WTC11 (cell line): ENCODE measurements around the gene GPN2. TPM values are rescaled to one million over a fixed set of nuclear protein-coding genes. Genes with fewer than 3 reads are reported as not detected.
A peak's percentile ranks its signal among the peaks of the same experiment; 100 is the strongest.

ENCODE experiments used
- ATAC-seq: fragments of 200-7000 bp; cut with Tn5 transposase; 2 replicates; pipeline ENCODE4 v1.10.0; 2021; ENCODE audit warnings: mild to moderate bottlenecking, moderate library complexity
- CTCF ChIA-PET: fragments of 300-600 bp; sonication (Branson Sonifier 250); formaldehyde crosslinking; loops from one replicate; lab custom pipeline; 2021; ENCODE audit warnings: antibody characterized with exemption; lab: Charles Lee
- POLR2A ChIA-PET: fragments of 350-600 bp; sonication (Branson Sonifier 250); formaldehyde crosslinking; loops from one replicate; lab custom pipeline; 2021; ENCODE audit warnings: antibody characterized with exemption; lab: Charles Lee
- DNase-seq: peaks from one replicate; pipeline ENCODE4 v3.0.0; 2021; ENCODE audit warnings: low spot score
- H3K27ac Mint-ChIP-seq: 2 replicates; pipeline ENCODE4 v1.8.0; 2021; ENCODE audit warnings: mixed read lengths
- H3K27me3 Mint-ChIP-seq: 2 replicates; pipeline ENCODE4 v1.8.0; 2021; ENCODE audit warnings: low read depth, mild to moderate bottlenecking, moderate library complexity, mixed read lengths
- H3K36me3 Mint-ChIP-seq: 2 replicates; pipeline ENCODE4 v1.8.0; 2021; ENCODE audit warnings: mixed read lengths
- H3K4me1 Mint-ChIP-seq: 2 replicates; pipeline ENCODE4 v1.8.0; 2022; ENCODE audit warnings: mixed read lengths
- H3K4me3 Mint-ChIP-seq: 2 replicates; pipeline ENCODE4 v1.8.0; 2021; ENCODE audit warnings: mild to moderate bottlenecking, moderate library complexity, mixed read lengths
- H3K9me3 Mint-ChIP-seq: 2 replicates; pipeline ENCODE4 v1.8.0; 2021; ENCODE audit warnings: mixed read lengths
- AR ChIP-seq: fragments of 250-450 bp; sonication (Bioruptor Pico); IDR thresholded peaks from 2 replicates; pipeline ENCODE4 v1.9.0; 2021; ENCODE audit warnings: mild to moderate bottlenecking
- CBFB ChIP-seq: sonication (generic); formaldehyde crosslinking; IDR thresholded peaks from 2 replicates; pipeline ENCODE4 v1.8.1; 2022; ENCODE audit warnings: mild to moderate bottlenecking, low read depth, missing genetic modification reagents
- RELA ChIP-seq: sonication (generic); formaldehyde crosslinking; IDR thresholded peaks from 2 replicates; pipeline ENCODE4 v1.8.1; 2022; ENCODE audit warnings: missing genetic modification reagents, mild to moderate bottlenecking, borderline replicate concordance
- TCF7 ChIP-seq: sonication (generic); formaldehyde crosslinking; IDR thresholded peaks from 2 replicates; pipeline ENCODE4 v1.8.0; 2022; ENCODE audit warnings: mild to moderate bottlenecking, low read depth, missing genetic modification reagents, moderate library complexity
- ZNF416 ChIP-seq: fragments of 250-450 bp; sonication (Bioruptor Pico); IDR thresholded peaks from 2 replicates; pipeline ENCODE4 v1.9.0; 2021; ENCODE audit warnings: mild to moderate bottlenecking, inconsistent platforms
- ZNF532 ChIP-seq: fragments of 250-450 bp; sonication (Bioruptor Pico); IDR thresholded peaks from 2 replicates; pipeline ENCODE4 v1.9.0; 2021; ENCODE audit warnings: mild to moderate bottlenecking, borderline replicate concordance
- total RNA-seq: library from RNA; stranded (reverse); gene quantifications from 3 replicates; pipeline ENCODE4 v1.2.3, GENCODE V29; 2021
- TF ChIP-seq, protein P1 (sequence below): sonication (generic); formaldehyde crosslinking; IDR thresholded peaks from 2 replicates; pipeline ENCODE4 v1.8.1; 2023; ENCODE audit warnings: mild to moderate bottlenecking, missing genetic modification reagents, borderline replicate concordance
- TF ChIP-seq, protein P2 (sequence below): sonication (generic); formaldehyde crosslinking; IDR thresholded peaks from 2 replicates; pipeline ENCODE4 v1.8.0; 2023; ENCODE audit warnings: missing genetic modification reagents

The GPN2 gene
- total RNA-seq, 1 experiment from 2014 or later: 38.5 TPM

DNA sequence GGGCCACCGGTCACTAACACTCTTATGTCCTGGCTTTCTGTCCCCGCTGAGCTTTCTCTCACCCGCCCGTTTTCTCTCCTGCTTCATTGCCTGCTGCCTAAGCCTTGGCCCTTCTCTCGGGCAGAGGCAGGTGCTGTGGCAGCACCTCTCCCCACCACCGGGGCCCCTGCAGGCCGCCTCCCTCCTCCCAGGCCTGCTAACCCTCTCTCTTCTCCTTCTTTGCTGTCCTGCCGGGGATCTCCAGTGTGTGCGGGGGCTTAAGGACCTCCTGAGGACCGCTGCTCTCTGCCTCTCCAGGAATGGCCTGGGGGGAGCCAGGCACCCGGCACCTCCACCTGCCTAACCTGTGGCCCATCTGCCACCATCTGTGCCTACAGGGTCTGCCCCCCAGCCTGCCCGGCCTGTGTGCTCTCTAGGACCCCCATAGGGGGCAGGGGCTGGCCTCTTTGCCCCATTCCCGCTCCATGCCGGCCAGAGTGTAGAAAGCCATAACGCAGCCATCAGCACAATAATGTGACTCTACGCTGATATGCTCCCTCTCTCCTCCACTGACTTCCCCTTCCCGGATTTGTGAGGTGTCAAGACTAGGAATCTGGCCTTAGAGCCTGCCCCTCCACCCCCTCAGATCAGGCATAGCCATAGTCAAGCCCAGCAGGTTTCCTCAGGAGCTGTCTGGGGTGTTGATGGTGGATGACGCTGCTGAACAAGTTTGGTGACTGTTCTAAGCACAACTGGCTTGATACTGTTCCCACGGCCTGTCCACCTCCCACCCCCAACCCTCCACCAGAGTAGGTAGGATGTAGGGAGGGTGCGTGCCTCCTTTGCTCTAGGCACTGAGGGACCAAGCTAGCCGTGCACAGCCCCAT lies 33.2 kb downstream of the GPN2 start:
- TF ChIP-seq ZNF532 (CRISPR knock-in tag): no peak
- TF ChIP-seq, protein P1, sequence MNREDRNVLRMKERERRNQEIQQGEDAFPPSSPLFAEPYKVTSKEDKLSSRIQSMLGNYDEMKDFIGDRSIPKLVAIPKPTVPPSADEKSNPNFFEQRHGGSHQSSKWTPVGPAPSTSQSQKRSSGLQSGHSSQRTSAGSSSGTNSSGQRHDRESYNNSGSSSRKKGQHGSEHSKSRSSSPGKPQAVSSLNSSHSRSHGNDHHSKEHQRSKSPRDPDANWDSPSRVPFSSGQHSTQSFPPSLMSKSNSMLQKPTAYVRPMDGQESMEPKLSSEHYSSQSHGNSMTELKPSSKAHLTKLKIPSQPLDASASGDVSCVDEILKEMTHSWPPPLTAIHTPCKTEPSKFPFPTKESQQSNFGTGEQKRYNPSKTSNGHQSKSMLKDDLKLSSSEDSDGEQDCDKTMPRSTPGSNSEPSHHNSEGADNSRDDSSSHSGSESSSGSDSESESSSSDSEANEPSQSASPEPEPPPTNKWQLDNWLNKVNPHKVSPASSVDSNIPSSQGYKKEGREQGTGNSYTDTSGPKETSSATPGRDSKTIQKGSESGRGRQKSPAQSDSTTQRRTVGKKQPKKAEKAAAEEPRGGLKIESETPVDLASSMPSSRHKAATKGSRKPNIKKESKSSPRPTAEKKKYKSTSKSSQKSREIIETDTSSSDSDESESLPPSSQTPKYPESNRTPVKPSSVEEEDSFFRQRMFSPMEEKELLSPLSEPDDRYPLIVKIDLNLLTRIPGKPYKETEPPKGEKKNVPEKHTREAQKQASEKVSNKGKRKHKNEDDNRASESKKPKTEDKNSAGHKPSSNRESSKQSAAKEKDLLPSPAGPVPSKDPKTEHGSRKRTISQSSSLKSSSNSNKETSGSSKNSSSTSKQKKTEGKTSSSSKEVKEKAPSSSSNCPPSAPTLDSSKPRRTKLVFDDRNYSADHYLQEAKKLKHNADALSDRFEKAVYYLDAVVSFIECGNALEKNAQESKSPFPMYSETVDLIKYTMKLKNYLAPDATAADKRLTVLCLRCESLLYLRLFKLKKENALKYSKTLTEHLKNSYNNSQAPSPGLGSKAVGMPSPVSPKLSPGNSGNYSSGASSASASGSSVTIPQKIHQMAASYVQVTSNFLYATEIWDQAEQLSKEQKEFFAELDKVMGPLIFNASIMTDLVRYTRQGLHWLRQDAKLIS (CRISPR knock-in tag): no peak
- TF ChIP-seq, all 79 proteins: peak for 0
- Mint-ChIP-seq H3K4me1 (peaks cover 19% of the 10 kb centered on the region), H3K4me3 (no peak overlapping the region), H3K27ac (peak overlapping the region; percentile 70), H3K27me3 (no peaks in the 10 kb centered on the region), H3K9me3 (no peaks in the 10 kb centered on the region), H3K36me3 (peaks cover 18% of the 10 kb centered on the region)
- ATAC-seq (peak; percentile 44), DNase-seq (no peak)
- CTCF ChIA-PET: interaction anchor here (0.5 to 4.1 kb wide), 10 partner anchors 9 to 243 kb away, joined by 3 to 23 read pairs (median 6); partner anchors contain the start of gene ZDHHC18
- POLR2A ChIA-PET: interaction anchor here (0.8 to 1.4 kb wide), 2 partner anchors 8 to 16 kb away, joined by 3 to 4 read pairs; no protein-coding TSS in a partner anchor

DNA sequence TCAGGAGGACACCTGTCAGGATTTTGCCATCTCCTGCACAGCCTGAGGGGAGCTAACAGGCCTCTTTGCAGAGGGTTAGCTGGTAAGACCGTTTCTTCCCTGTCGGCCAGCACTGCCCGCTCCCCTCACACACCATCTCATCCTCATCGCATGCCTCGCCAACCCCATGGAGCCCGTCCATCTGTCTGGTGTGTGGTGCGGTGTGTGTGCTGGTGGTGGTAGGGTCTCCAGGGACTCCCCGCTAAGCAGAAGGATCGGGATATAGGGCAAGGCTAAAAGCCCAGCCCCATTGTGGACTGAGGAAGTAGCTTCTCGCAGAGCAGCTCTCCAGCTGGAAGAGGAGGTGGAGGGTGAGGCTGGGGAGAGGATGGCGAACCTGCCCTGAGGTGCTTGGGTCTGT lies 33.9 kb downstream of the GPN2 start:
- no peaks in the 10 kb centered on the region for H3K27me3 Mint-ChIP-seq
- no peaks in the 10 kb centered on the region for H3K9me3 Mint-ChIP-seq
- no peak overlapping the region for H3K4me3 Mint-ChIP-seq
- POLR2A ChIA-PET: interaction anchor here (0.6 to 0.8 kb wide), 2 partner anchors 9 to 68 kb away, joined by 3 read pairs; partner anchors contain the start of gene PIGV
- H3K4me1 Mint-ChIP-seq: peaks cover 12% of the 10 kb centered on the region
- DNase-seq: no peak
- peak overlapping the region; percentile 51; the same call in 1 of the 2 replicates for H3K27ac Mint-ChIP-seq
- H3K36me3 Mint-ChIP-seq: peaks cover 24% of the 10 kb centered on the region
- ATAC-seq: no peak
- no peak for TF ChIP-seq TCF7
- TF ChIP-seq, protein P2, sequence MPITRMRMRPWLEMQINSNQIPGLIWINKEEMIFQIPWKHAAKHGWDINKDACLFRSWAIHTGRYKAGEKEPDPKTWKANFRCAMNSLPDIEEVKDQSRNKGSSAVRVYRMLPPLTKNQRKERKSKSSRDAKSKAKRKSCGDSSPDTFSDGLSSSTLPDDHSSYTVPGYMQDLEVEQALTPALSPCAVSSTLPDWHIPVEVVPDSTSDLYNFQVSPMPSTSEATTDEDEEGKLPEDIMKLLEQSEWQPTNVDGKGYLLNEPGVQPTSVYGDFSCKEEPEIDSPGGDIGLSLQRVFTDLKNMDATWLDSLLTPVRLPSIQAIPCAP (CRISPR knock-in tag): no peak
- no peak for TF ChIP-seq RELA (CRISPR knock-in tag)
- no peak for TF ChIP-seq ZNF416 (CRISPR knock-in tag)
- no peak for TF ChIP-seq CBFB
- no peak for TF ChIP-seq AR (CRISPR knock-in tag)
- TF ChIP-seq, all 79 proteins: peak for 0
- CTCF ChIA-PET: interaction anchor here (0.8 to 4.1 kb wide), 6 partner anchors 9 to 46 kb away, joined by 3 to 23 read pairs (median 7); partner anchors contain the start of gene ZDHHC18
